HepG2 (cell line): ENCODE measurements around the gene RHOV. TPM values are rescaled to one million over a fixed set of nuclear protein-coding genes. Genes with fewer than 3 reads are reported as not detected.

Experiments
- MIXL1 ChIP-seq: IDR thresholded peaks from 2 replicates; pipeline ENCODE4 v1.6.1; 2016
- MTF2 ChIP-seq: sonication (generic); formaldehyde crosslinking; IDR thresholded peaks from 2 replicates; pipeline ENCODE4 v1.5.0; 2020; ENCODE audit warnings: missing genetic modification reagents, borderline replicate concordance
- NFRKB ChIP-seq: fragments of 450-650 bp; IDR thresholded peaks from 2 replicates; pipeline ENCODE4 v1.6.1; 2017
- SALL2 ChIP-seq: sonication (generic); formaldehyde crosslinking; IDR thresholded peaks from 2 replicates; pipeline ENCODE4 v1.8.1; 2023; ENCODE audit warnings: mild to moderate bottlenecking, missing genetic modification reagents, inconsistent platforms
- SP5 ChIP-seq: IDR thresholded peaks from 2 replicates; pipeline ENCODE4 v1.6.1; 2016; ENCODE audit warnings: low read depth, borderline replicate concordance
- SRF ChIP-seq: IDR thresholded peaks from 2 replicates; pipeline ENCODE4 v1.6.1; 2011; ENCODE audit warnings: mild to moderate bottlenecking, low read depth, low read length, moderate library complexity
- TRIM24 ChIP-seq: sonication (generic); formaldehyde crosslinking; IDR thresholded peaks from 2 replicates; pipeline ENCODE4 v1.8.0; 2022; ENCODE audit warnings: mild to moderate bottlenecking, missing genetic modification reagents
- ZNF205 ChIP-seq: IDR thresholded peaks from 2 replicates; pipeline ENCODE4 v1.6.1; 2018; ENCODE audit warnings: missing biosample characterization, missing genetic modification reagents
- ZNF564 ChIP-seq: sonication (generic); formaldehyde crosslinking; IDR thresholded peaks from 2 replicates; pipeline ENCODE4 v1.8.1; 2023; ENCODE audit warnings: mild to moderate bottlenecking, missing genetic modification reagents
- ZNF629 ChIP-seq: sonication (generic); formaldehyde crosslinking; conservative IDR thresholded peaks from 2 replicates; pipeline ENCODE4 v1.5.0; 2020; ENCODE audit warnings: missing genetic modification reagents
- ZSCAN31 ChIP-seq: sonication (generic); formaldehyde crosslinking; IDR thresholded peaks from 2 replicates; pipeline ENCODE4 v1.5.0; 2020; ENCODE audit warnings: low read depth, mild to moderate bottlenecking, missing genetic modification reagents
- polyA plus RNA-seq, 8 experiments: library from polyadenylated mRNA; depleted of rRNA in 3 of 8; stranded (reverse) in 7 of 8; unstranded in 1 of 8; fragments of >200 nt; fragmentation: Illumina TruSeq in 4 of 8; extraction: Trizol in 4 of 8; gene quantifications; 2 replicates each; pipeline versions ENCODE4 v1.2.1 to v1.2.3, GENCODE V29; 2011 to 2016; ENCODE audit warnings: low read depth in 4 of 8, missing spikeins in 1 of 8, mixed read lengths in 1 of 8; ENCODE audit not compliant: insufficient read depth in 1 of 8
- total RNA-seq, 5 experiments: library from RNA; depleted of rRNA; stranded (reverse); fragments of >200 nt; fragmentation: Illumina TruSeq; extraction: Trizol; gene quantifications; 2 replicates each; pipeline ENCODE4 v1.2.3, GENCODE V29; 2016; ENCODE audit warnings: low read depth in 1 of 5
- TF ChIP-seq, protein P1 (sequence below): sonication (generic); formaldehyde crosslinking; IDR thresholded peaks from 2 replicates; pipeline ENCODE4 v1.4.0; 2020; ENCODE audit warnings: missing genetic modification reagents
- TF ChIP-seq, protein P2 (sequence below): sonication (generic); formaldehyde crosslinking; IDR thresholded peaks from 2 replicates; pipeline ENCODE4 v1.4.0; 2020; ENCODE audit warnings: missing genetic modification reagents
- TF ChIP-seq, protein P3 (sequence below): sonication (generic); formaldehyde crosslinking; IDR thresholded peaks from 2 replicates; pipeline ENCODE4 v1.4.0; 2020; ENCODE audit warnings: missing genetic modification reagents
- TF ChIP-seq, protein P4 (sequence below): sonication (generic); formaldehyde crosslinking; IDR thresholded peaks from 2 replicates; pipeline ENCODE4 v1.5.1; 2020; ENCODE audit warnings: mild to moderate bottlenecking, missing genetic modification reagents, moderate library complexity

RHOV gene
- total and polyA plus RNA-seq, 2 of the 13 experiments (the other 11 are each of a cell fraction or from before 2014, with no cell fraction given), result 0.17 to 0.18 TPM

- TF ChIP-seq, protein P1, sequence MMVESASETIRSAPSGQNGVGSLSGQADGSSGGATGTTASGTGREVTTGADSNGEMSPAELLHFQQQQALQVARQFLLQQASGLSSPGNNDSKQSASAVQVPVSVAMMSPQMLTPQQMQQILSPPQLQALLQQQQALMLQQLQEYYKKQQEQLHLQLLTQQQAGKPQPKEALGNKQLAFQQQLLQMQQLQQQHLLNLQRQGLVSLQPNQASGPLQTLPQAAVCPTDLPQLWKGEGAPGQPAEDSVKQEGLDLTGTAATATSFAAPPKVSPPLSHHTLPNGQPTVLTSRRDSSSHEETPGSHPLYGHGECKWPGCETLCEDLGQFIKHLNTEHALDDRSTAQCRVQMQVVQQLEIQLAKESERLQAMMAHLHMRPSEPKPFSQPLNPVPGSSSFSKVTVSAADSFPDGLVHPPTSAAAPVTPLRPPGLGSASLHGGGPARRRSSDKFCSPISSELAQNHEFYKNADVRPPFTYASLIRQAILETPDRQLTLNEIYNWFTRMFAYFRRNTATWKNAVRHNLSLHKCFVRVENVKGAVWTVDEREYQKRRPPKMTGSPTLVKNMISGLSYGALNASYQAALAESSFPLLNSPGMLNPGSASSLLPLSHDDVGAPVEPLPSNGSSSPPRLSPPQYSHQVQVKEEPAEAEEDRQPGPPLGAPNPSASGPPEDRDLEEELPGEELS (CRISPR knock-in tag), result 0 out of 2 replicates have a peak, but pooled peaks have one; percentile 36
- TF ChIP-seq SRF (no peak), MIXL1 (CRISPR knock-in tag) (no peak), ZNF205 (CRISPR knock-in tag) (0 out of 2 replicates have a peak, but pooled peaks have one; percentile 27), NFRKB (no peak), ZSCAN31 (CRISPR knock-in tag) (peak; percentile 51; the same call in 1 of the 2 replicates), ZNF564 (0 out of 2 replicates have a peak, but pooled peaks have one; percentile 17), SP5 (CRISPR knock-in tag) (0 out of 2 replicates have a peak, but pooled peaks have one; percentile 6), ZNF629 (CRISPR knock-in tag) (peak; percentile 74), MTF2 (CRISPR knock-in tag) (peak; percentile 86; the same call in 1 of the 2 replicates), SALL2 (0 out of 2 replicates have a peak, but pooled peaks have one; percentile 43), TRIM24 (CRISPR knock-in tag) (no peak)
- TF ChIP-seq, protein P2, sequence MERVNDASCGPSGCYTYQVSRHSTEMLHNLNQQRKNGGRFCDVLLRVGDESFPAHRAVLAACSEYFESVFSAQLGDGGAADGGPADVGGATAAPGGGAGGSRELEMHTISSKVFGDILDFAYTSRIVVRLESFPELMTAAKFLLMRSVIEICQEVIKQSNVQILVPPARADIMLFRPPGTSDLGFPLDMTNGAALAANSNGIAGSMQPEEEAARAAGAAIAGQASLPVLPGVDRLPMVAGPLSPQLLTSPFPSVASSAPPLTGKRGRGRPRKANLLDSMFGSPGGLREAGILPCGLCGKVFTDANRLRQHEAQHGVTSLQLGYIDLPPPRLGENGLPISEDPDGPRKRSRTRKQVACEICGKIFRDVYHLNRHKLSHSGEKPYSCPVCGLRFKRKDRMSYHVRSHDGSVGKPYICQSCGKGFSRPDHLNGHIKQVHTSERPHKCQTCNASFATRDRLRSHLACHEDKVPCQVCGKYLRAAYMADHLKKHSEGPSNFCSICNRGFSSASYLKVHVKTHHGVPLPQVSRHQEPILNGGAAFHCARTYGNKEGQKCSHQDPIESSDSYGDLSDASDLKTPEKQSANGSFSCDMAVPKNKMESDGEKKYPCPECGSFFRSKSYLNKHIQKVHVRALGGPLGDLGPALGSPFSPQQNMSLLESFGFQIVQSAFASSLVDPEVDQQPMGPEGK, result peak; percentile 60
- TF ChIP-seq, protein P3, sequence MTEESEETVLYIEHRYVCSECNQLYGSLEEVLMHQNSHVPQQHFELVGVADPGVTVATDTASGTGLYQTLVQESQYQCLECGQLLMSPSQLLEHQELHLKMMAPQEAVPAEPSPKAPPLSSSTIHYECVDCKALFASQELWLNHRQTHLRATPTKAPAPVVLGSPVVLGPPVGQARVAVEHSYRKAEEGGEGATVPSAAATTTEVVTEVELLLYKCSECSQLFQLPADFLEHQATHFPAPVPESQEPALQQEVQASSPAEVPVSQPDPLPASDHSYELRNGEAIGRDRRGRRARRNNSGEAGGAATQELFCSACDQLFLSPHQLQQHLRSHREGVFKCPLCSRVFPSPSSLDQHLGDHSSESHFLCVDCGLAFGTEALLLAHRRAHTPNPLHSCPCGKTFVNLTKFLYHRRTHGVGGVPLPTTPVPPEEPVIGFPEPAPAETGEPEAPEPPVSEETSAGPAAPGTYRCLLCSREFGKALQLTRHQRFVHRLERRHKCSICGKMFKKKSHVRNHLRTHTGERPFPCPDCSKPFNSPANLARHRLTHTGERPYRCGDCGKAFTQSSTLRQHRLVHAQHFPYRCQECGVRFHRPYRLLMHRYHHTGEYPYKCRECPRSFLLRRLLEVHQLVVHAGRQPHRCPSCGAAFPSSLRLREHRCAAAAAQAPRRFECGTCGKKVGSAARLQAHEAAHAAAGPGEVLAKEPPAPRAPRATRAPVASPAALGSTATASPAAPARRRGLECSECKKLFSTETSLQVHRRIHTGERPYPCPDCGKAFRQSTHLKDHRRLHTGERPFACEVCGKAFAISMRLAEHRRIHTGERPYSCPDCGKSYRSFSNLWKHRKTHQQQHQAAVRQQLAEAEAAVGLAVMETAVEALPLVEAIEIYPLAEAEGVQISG (CRISPR knock-in tag), result peak; percentile 64
- TF ChIP-seq, protein P4, sequence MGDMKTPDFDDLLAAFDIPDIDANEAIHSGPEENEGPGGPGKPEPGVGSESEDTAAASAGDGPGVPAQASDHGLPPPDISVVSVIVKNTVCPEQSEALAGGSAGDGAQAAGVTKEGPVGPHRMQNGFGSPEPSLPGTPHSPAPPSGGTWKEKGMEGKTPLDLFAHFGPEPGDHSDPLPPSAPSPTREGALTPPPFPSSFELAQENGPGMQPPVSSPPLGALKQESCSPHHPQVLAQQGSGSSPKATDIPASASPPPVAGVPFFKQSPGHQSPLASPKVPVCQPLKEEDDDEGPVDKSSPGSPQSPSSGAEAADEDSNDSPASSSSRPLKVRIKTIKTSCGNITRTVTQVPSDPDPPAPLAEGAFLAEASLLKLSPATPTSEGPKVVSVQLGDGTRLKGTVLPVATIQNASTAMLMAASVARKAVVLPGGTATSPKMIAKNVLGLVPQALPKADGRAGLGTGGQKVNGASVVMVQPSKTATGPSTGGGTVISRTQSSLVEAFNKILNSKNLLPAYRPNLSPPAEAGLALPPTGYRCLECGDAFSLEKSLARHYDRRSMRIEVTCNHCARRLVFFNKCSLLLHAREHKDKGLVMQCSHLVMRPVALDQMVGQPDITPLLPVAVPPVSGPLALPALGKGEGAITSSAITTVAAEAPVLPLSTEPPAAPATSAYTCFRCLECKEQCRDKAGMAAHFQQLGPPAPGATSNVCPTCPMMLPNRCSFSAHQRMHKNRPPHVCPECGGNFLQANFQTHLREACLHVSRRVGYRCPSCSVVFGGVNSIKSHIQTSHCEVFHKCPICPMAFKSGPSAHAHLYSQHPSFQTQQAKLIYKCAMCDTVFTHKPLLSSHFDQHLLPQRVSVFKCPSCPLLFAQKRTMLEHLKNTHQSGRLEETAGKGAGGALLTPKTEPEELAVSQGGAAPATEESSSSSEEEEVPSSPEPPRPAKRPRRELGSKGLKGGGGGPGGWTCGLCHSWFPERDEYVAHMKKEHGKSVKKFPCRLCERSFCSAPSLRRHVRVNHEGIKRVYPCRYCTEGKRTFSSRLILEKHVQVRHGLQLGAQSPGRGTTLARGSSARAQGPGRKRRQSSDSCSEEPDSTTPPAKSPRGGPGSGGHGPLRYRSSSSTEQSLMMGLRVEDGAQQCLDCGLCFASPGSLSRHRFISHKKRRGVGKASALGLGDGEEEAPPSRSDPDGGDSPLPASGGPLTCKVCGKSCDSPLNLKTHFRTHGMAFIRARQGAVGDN (CRISPR knock-in tag), result peak; percentile 80
These were observed at the start of gene RHOV (continued) for GRCh38 chr15:40873694-40874561.
